Raji (cell line): ENCODE measurements around the gene E2F7.
A peak's percentile ranks its signal among the peaks of the same experiment; 100 is the strongest.

Source experiments
- POLR2A ChIP-seq: IDR thresholded peaks from 2 replicates; pipeline ENCODE4 v1.6.1; 2011; ENCODE audit warnings: low read depth, low read length, control low read depth; ENCODE audit not compliant: insufficient read depth

The E2F7 gene

GRCh38 chr12:77065361-77066204 lies at the start of gene E2F7:
Gene E2F7, minus strand, starts transcription at chr12:77065569. Its CDS starts 934 bp downstream, at chr12:77064635.
- peak; percentile 76 for TF ChIP-seq POLR2A

- no peak for TF ChIP-seq POLR2A
Observed at GRCh38 chr12:77113971-77114370, 48.6 kb upstream of the E2F7 start.

GRCh38 chr12:77108707-77109106 lies 43.3 kb upstream of the E2F7 start:
- no peak for TF ChIP-seq POLR2A

GRCh38 chr12:77107121-77107520 lies 41.8 kb upstream of the E2F7 start:
- no peak for TF ChIP-seq POLR2A

GRCh38 chr12:77104792-77105191 lies 39.4 kb upstream of the E2F7 start:
- no peak for TF ChIP-seq POLR2A

GRCh38 chr12:77104286-77104685 lies 38.9 kb upstream of the E2F7 start:
- TF ChIP-seq POLR2A: no peak

- TF ChIP-seq POLR2A: no peak
Observed at GRCh38 chr12:77102691-77103090, 37.3 kb upstream of the E2F7 start.

GRCh38 chr12:77102123-77102522 lies 36.8 kb upstream of the E2F7 start:
- TF ChIP-seq POLR2A: no peak

GRCh38 chr12:77099799-77100198 lies 34.4 kb upstream of the E2F7 start:
- TF ChIP-seq POLR2A: no peak

GRCh38 chr12:77097846-77098245 lies 32.5 kb upstream of the E2F7 start:
- no peak for TF ChIP-seq POLR2A

- no peak for TF ChIP-seq POLR2A
Observed at GRCh38 chr12:77089686-77090220, 24.4 kb upstream of the E2F7 start.

- no peak for TF ChIP-seq POLR2A
Observed at GRCh38 chr12:77087427-77087826, 22.1 kb upstream of the E2F7 start.

GRCh38 chr12:77082021-77082420 lies 16.7 kb upstream of the E2F7 start:
- TF ChIP-seq POLR2A: no peak

- no peak for TF ChIP-seq POLR2A
Observed at GRCh38 chr12:77079631-77080030, 14.3 kb upstream of the E2F7 start.

- no peak for TF ChIP-seq POLR2A
Observed at GRCh38 chr12:77078231-77078630, 12.9 kb upstream of the E2F7 start.

- TF ChIP-seq POLR2A: no peak
Observed at GRCh38 chr12:77076886-77077285, 11.5 kb upstream of the E2F7 start.

GRCh38 chr12:77072833-77073495 lies 7.6 kb upstream of the E2F7 start:
- no peak for TF ChIP-seq POLR2A
